OCI-LY1 (cell line): ENCODE results near the gene GSTP1.

Experiments used
- CTCF ChIP-seq: fragments of 200-600 bp; sonication (generic), shearing (Covaris generic); IDR thresholded peaks from 2 replicates; pipeline ENCODE4 v1.5.1; 2017; ENCODE audit warnings: mild to moderate bottlenecking, antibody characterized with exemption, low read length, moderate library complexity, mixed read lengths
- EZH2 ChIP-seq: fragments of 200-600 bp; sonication (generic), shearing (Covaris generic); IDR thresholded peaks from 2 replicates; pipeline ENCODE4 v1.8.0; 2017; ENCODE audit warnings: borderline replicate concordance, mixed run types, mild to moderate bottlenecking, antibody characterized with exemption, low read length, moderate library complexity, mixed read lengths

DNA sequence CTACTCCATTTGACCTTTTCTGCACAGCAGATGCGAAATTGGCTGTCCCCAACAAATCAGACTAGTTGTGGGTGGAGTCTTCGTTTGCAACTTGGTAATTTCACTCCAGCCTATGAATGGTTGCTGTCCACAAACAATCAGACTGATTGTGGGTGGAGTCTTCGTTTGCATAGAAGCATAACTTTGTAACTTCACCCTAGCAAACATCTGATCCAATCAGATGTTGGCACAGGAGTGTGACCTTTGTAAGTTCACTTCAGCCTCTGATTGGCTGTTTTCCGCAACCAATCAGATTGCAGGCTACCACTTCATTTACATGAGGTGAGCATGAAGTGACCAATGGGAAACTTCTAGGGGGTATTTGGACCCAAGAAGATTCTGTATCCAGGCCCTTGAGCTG, 44.1 kb upstream of the GSTP1 start:
- TF ChIP-seq CTCF (no peak), EZH2 (no peak)
